ENCODE data around the gene TRIM71.
"Not testable (repeated sequence)": the region's sequence is repeated elsewhere in the genome, so short reads cannot be mapped to it uniquely, and the experiment has no call there.

TRIM71 gene

DNA sequence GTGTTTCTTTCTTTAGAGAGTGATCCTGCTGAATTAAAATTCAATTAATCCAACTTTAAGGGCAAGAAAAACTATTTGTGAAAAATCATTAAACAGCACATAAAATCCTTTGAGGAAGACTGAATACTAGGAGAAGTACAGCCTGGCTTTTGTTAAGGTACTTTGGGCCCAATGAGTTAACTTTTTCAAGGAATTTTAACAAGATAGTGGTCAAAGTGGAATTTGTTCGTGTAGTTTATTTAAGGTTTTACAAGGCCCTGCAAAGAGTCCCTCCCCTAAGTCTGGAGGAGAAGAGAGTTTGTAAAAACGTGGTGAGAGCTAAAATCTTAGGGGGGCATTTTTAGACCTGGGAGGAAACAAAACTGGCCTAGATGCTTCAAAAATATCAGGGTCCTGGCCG, 26.0 kb upstream of the TRIM71 start:
- H3K79me2 ChIP-seq (ENCODE audit: insufficient read depth, low read length), result no peaks in the 10 kb centered on the region
- no peaks in the 10 kb centered on the region for H3K27me3 ChIP-seq (ENCODE audit: low read length)
- no peaks in the 10 kb centered on the region for H3K9me3 ChIP-seq (ENCODE audit: insufficient read depth, low read length)
- no peaks in the 10 kb centered on the region for H3F3A ChIP-seq (ENCODE audit: insufficient read depth)
- no peaks in the 10 kb centered on the region for H3K9me2 ChIP-seq (replicated peaks; ENCODE audit: insufficient read depth, low read length)
- no peak overlapping the region for H3K4me3 ChIP-seq (ENCODE audit: insufficient read depth, low read length, poor library complexity, severe bottlenecking)
- no peak overlapping the region for H3K9ac ChIP-seq (ENCODE audit: low read length)
- no peak overlapping the region for H2AFZ ChIP-seq (ENCODE audit: low read depth, low read length, severe bottlenecking)
- no peaks in the 10 kb centered on the region for H3K36me3 ChIP-seq (ENCODE audit: low read length)
- no peak overlapping the region for H3K4me2 ChIP-seq (ENCODE audit: low read depth, low read length, poor library complexity, severe bottlenecking)
- TF ChIP-seq, protein P1, sequence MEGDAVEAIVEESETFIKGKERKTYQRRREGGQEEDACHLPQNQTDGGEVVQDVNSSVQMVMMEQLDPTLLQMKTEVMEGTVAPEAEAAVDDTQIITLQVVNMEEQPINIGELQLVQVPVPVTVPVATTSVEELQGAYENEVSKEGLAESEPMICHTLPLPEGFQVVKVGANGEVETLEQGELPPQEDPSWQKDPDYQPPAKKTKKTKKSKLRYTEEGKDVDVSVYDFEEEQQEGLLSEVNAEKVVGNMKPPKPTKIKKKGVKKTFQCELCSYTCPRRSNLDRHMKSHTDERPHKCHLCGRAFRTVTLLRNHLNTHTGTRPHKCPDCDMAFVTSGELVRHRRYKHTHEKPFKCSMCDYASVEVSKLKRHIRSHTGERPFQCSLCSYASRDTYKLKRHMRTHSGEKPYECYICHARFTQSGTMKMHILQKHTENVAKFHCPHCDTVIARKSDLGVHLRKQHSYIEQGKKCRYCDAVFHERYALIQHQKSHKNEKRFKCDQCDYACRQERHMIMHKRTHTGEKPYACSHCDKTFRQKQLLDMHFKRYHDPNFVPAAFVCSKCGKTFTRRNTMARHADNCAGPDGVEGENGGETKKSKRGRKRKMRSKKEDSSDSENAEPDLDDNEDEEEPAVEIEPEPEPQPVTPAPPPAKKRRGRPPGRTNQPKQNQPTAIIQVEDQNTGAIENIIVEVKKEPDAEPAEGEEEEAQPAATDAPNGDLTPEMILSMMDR (IDR thresholded peaks at IDR 0.05; ENCODE audit: insufficient read depth, low read length, poor library complexity, severe bottlenecking), result no peak
- no peak for TF ChIP-seq EZH2phosphoT487 (conservative IDR thresholded peaks at IDR 0.05; ENCODE audit: low read length)
- H4K20me1 ChIP-seq (ENCODE audit: low read depth, low read length), result no peaks in the 10 kb centered on the region
- no peak overlapping the region for H3K27ac ChIP-seq (ENCODE audit: low read depth, low read length)

DNA sequence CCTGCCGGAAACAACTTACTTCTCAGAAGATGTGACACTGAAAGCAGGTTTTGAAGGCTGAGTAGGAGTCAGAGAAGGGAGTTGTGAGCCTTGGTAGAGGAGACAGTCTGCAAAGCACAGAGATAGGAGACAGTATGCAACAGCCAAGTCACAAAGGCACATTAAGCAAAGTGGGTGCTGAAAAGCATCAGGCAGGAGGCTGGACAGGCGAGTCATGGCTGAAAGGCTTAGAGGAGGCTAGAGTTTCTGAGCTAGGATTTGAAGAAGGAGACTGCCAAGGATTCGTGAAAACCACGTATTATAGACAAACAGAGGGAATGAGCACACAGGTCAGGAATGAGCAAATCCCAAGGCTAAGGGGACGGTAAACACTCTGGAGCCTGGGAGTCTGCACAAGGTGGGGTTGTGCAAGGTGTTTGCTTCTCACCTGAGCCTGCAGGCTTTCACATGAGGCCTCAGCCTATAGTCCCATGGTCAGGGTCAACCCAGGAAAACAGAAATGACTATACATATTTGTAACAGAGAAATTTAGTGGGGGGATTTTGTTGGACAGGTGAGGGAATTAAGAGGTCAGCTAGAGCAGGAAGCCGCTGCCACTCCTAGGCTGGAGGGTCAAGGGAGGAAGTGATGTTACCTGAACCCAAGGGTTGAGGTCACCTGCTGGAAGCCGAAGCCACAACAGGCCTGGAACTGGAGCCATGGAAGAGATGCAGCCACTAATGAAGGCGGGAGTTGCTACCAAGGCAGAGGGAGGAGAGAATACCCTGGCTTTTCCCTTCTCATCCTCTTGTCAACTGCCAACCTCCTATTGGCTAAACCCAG, 23.1 kb upstream of the TRIM71 start:
- no peak overlapping the region for H3K4me2 ChIP-seq (ENCODE audit: low read depth, low read length, poor library complexity, severe bottlenecking)

DNA sequence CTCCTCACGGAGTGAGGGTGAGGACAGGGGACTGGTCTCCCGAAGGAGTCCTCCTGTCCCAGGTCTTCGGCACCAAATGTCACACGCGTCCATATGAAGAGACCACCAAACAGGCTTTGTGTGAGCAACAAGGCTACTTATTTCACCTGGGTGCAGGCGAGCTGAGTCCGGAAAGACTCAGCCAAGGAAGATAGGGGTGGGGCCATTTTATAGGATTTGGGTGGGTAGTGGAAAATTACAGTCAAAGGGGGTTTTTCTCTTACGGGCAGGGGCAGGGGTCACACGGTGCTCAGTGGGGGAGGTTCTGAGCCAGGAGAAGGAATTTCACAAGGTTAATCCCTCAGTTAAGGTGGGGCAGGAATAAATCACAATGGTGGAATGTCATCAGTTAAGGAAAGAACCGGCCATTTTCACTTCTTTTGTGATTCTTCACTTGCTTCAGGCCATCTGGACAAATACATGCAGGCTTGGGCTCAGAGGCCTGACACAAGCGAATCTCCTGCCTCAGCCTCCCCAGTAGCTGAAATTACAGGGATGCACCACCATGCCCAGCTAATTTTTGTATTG, 21.3 kb upstream of the TRIM71 start:
- not testable (repeated sequence) for H3K27me3 ChIP-seq (ENCODE audit: low read length); H2AFZ ChIP-seq (ENCODE audit: low read depth, low read length, severe bottlenecking); H3K9me2 ChIP-seq (replicated peaks; ENCODE audit: insufficient read depth, low read length); H4K20me1 ChIP-seq (ENCODE audit: low read depth, low read length); H3K9ac ChIP-seq (ENCODE audit: low read length); H3K36me3 ChIP-seq (ENCODE audit: low read length); H3K9me3 ChIP-seq (ENCODE audit: insufficient read depth, low read length); H3F3A ChIP-seq (ENCODE audit: insufficient read depth); H3K79me2 ChIP-seq (ENCODE audit: insufficient read depth, low read length); H3K27ac ChIP-seq (ENCODE audit: low read depth, low read length); H3K4me2 ChIP-seq (ENCODE audit: low read depth, low read length, poor library complexity, severe bottlenecking); H3K4me3 ChIP-seq (ENCODE audit: insufficient read depth, low read length, poor library complexity, severe bottlenecking)

More for the DNA sequence above, 23.1 kb upstream of the TRIM71 start:
- H3F3A ChIP-seq (ENCODE audit: insufficient read depth), result no peaks in the 10 kb centered on the region
- H3K9ac ChIP-seq (ENCODE audit: low read length), result no peak overlapping the region
- H3K27me3 ChIP-seq (ENCODE audit: low read length), result no peaks in the 10 kb centered on the region
- no peaks in the 10 kb centered on the region for H3K36me3 ChIP-seq (ENCODE audit: low read length)
- no peak for TF ChIP-seq EZH2phosphoT487 (conservative IDR thresholded peaks at IDR 0.05; ENCODE audit: low read length)
- TF ChIP-seq, protein P1 (IDR thresholded peaks at IDR 0.05; ENCODE audit: insufficient read depth, low read length, poor library complexity, severe bottlenecking), result no peak
- H3K9me3 ChIP-seq (ENCODE audit: insufficient read depth, low read length), result no peaks in the 10 kb centered on the region
- H3K79me2 ChIP-seq (ENCODE audit: insufficient read depth, low read length), result no peaks in the 10 kb centered on the region
- no peaks in the 10 kb centered on the region for H4K20me1 ChIP-seq (ENCODE audit: low read depth, low read length)
- no peak overlapping the region for H3K4me3 ChIP-seq (ENCODE audit: insufficient read depth, low read length, poor library complexity, severe bottlenecking)
- no peak overlapping the region for H3K27ac ChIP-seq (ENCODE audit: low read depth, low read length)
- no peaks in the 10 kb centered on the region for H3K9me2 ChIP-seq (replicated peaks; ENCODE audit: insufficient read depth, low read length)
- no peak overlapping the region for H2AFZ ChIP-seq (ENCODE audit: low read depth, low read length, severe bottlenecking)

DNA sequence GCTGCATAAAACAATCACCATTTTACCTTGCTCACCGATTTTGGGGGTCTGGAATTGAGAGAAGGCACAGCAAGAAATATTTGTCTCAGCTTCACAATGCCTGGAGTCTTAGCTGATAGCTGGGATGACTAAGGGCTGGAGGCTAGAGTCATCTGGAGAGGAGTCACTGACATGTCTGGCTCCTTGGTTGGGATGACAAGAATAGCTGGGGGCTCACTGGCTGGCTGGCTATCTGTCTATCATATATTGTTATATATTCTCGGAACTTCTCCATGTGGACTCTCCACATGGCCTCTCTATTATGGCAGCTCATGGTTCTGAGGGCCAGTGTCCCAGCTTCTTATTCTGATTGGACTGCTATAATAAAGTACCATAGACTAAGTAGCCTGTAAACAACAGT, 20.0 kb upstream of the TRIM71 start:
- H3K9me3 ChIP-seq (ENCODE audit: insufficient read depth, low read length), result no peaks in the 10 kb centered on the region
- no peak overlapping the region for H3K4me3 ChIP-seq (ENCODE audit: insufficient read depth, low read length, poor library complexity, severe bottlenecking)

DNA sequence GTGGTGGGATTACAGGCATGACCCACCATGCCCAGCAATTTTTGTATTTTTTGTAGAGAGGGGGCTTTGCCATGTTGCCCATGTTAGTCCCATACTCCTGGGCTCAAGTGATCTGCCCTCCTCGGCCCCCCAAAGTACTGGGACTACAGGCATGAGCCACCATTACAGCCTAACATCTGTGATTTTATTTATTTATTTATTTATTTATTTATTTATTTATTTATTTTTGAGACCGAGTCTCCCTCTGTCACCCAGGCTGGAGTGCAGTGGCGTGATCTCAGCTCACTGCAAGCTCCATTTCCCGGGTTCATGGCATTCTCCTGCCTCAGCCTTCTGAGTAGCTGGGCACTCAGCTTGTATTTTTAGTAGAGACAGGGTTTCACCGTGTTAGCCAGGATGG, 16.4 kb upstream of the TRIM71 start:
- H4K20me1 ChIP-seq (ENCODE audit: low read depth, low read length); H3K27ac ChIP-seq (ENCODE audit: low read depth, low read length); H3K9me2 ChIP-seq (replicated peaks; ENCODE audit: insufficient read depth, low read length); H3F3A ChIP-seq (ENCODE audit: insufficient read depth); H3K4me2 ChIP-seq (ENCODE audit: low read depth, low read length, poor library complexity, severe bottlenecking); H3K27me3 ChIP-seq (ENCODE audit: low read length); H3K4me3 ChIP-seq (ENCODE audit: insufficient read depth, low read length, poor library complexity, severe bottlenecking); H3K9me3 ChIP-seq (ENCODE audit: insufficient read depth, low read length); H3K36me3 ChIP-seq (ENCODE audit: low read length); H3K9ac ChIP-seq (ENCODE audit: low read length); H2AFZ ChIP-seq (ENCODE audit: low read depth, low read length, severe bottlenecking); H3K79me2 ChIP-seq (ENCODE audit: insufficient read depth, low read length): not testable (repeated sequence)

More for the DNA sequence above, 20.0 kb upstream of the TRIM71 start:
- no peak overlapping the region for H2AFZ ChIP-seq (ENCODE audit: low read depth, low read length, severe bottlenecking)
- no peak overlapping the region for H3K27ac ChIP-seq (ENCODE audit: low read depth, low read length)
- no peak overlapping the region for H3K4me2 ChIP-seq (ENCODE audit: low read depth, low read length, poor library complexity, severe bottlenecking)
- H3K79me2 ChIP-seq (ENCODE audit: insufficient read depth, low read length), result no peaks in the 10 kb centered on the region
- no peaks in the 10 kb centered on the region for H3K9me2 ChIP-seq (replicated peaks; ENCODE audit: insufficient read depth, low read length)
- TF ChIP-seq, protein P1 (IDR thresholded peaks at IDR 0.05; ENCODE audit: insufficient read depth, low read length, poor library complexity, severe bottlenecking), result no peak
- no peak for TF ChIP-seq EZH2phosphoT487 (conservative IDR thresholded peaks at IDR 0.05; ENCODE audit: low read length)
- no peaks in the 10 kb centered on the region for H3F3A ChIP-seq (ENCODE audit: insufficient read depth)
- H3K9ac ChIP-seq (ENCODE audit: low read length), result no peak overlapping the region
- H4K20me1 ChIP-seq (ENCODE audit: low read depth, low read length), result no peaks in the 10 kb centered on the region
- no peaks in the 10 kb centered on the region for H3K36me3 ChIP-seq (ENCODE audit: low read length)
- no peaks in the 10 kb centered on the region for H3K27me3 ChIP-seq (ENCODE audit: low read length)
